GM23248 (cell line): Measurements from ENCODE around the gene SRD5A3. TPM values are rescaled to one million over a fixed set of nuclear protein-coding genes. Genes with fewer than 3 reads are reported as not detected.

Experiments
- DNase-seq: peaks from one replicate; pipeline ENCODE4 v3.0.0-alpha.2; 2015
- H2AFZ ChIP-seq: fragments of 200-600 bp; sonication (generic); 2 replicates; pipeline ENCODE4 v1.6.1; 2016; ENCODE audit warnings: antibody characterized with exemption
- H3F3A ChIP-seq: fragments of 200-600 bp; sonication (generic); 2 replicates; pipeline ENCODE4 v1.6.1; 2016; ENCODE audit warnings: mild to moderate bottlenecking, antibody characterized with exemption, mixed run types; ENCODE audit not compliant: insufficient read depth
- H3K27ac ChIP-seq: fragments of 200-600 bp; sonication (generic); 2 replicates; pipeline ENCODE4 v1.5.1; 2016; ENCODE audit warnings: mild to moderate bottlenecking
- H3K27me3 ChIP-seq: fragments of 200-600 bp; sonication (generic); replicated peaks from 2 replicates; pipeline ENCODE4 v1.6.1; 2016; ENCODE audit warnings: mild to moderate bottlenecking; ENCODE audit not compliant: insufficient read depth
- H3K36me3 ChIP-seq: fragments of 200-600 bp; sonication (generic); 2 replicates; pipeline ENCODE4 v1.6.1; 2016; ENCODE audit warnings: low read depth, mild to moderate bottlenecking
- H3K4me1 ChIP-seq: fragments of 200-600 bp; sonication (generic); 2 replicates; pipeline ENCODE4 v1.6.1; 2016; ENCODE audit warnings: mild to moderate bottlenecking; ENCODE audit not compliant: insufficient read depth
- H3K4me2 ChIP-seq: fragments of 200-600 bp; sonication (generic); one replicate; pipeline ENCODE4 v1.6.1; 2016; ENCODE audit warnings: mild to moderate bottlenecking; ENCODE audit not compliant: unreplicated experiment
- H3K4me3 ChIP-seq: fragments of 200-600 bp; sonication (generic); 2 replicates; pipeline ENCODE4 v1.5.1; 2016; ENCODE audit warnings: mild to moderate bottlenecking
- H3K79me2 ChIP-seq: fragments of 200-600 bp; sonication (generic); 2 replicates; pipeline ENCODE4 v1.6.1; 2016; ENCODE audit warnings: mild to moderate bottlenecking; ENCODE audit not compliant: insufficient read depth
- H3K9ac ChIP-seq: fragments of 200-600 bp; sonication (generic); 2 replicates; pipeline ENCODE4 v1.6.1; 2016; ENCODE audit warnings: mild to moderate bottlenecking
- H3K9me2 ChIP-seq: fragments of 200-600 bp; sonication (generic); 2 replicates; pipeline ENCODE4 v1.6.1; 2016; ENCODE audit warnings: mixed run types, mild to moderate bottlenecking, moderate library complexity; ENCODE audit not compliant: insufficient read depth
- H3K9me3 ChIP-seq: fragments of 200-600 bp; sonication (generic); one replicate; pipeline ENCODE4 v1.6.1; 2017; ENCODE audit warnings: low read depth
- H4K20me1 ChIP-seq: fragments of 200-600 bp; sonication (generic); 2 replicates; pipeline ENCODE4 v1.6.0; 2016; ENCODE audit not compliant: insufficient read depth
- EZH2 ChIP-seq: fragments of 200-600 bp; sonication (generic); IDR thresholded peaks from 2 replicates; pipeline ENCODE4 v1.6.1; 2018; ENCODE audit warnings: antibody characterized with exemption, mild to moderate bottlenecking; ENCODE audit not compliant: insufficient read depth, poor library complexity, severe bottlenecking
- EZH2phosphoT487 ChIP-seq: fragments of 200-600 bp; sonication (generic); IDR thresholded peaks from 2 replicates; pipeline ENCODE4 v1.6.1; 2018; ENCODE audit warnings: antibody characterized with exemption, moderate library complexity, mild to moderate bottlenecking, low read depth; ENCODE audit not compliant: insufficient read depth
- WGBS, 2 experiments: methylation state at CpG; one replicate each; pipeline ENCODE4 v1.1.6; 2015 to 2017; ENCODE audit warnings: low lambda C conversion rate in 2 of 2, low coverage in 1 of 2; ENCODE audit errors: missing lambda C conversion rate in 2 of 2; 5-methylcytosine and 5-hydroxymethylcytosine counted together
- in situ Hi-C: fragments of 300-500 bp; cut with MboI; formaldehyde crosslinking; loops from 2 replicates; pipeline ENCODE4 v1.15.0; 2020
- polyA plus RNA-seq: library from polyadenylated mRNA; unstranded; fragments of >200 nt; fragmentation: Nextera tagmentation; extraction: Ambion mirVana; gene quantifications from 2 replicates; pipeline ENCODE4 v1.2.1, GENCODE V29; 2016
- total RNA-seq: library from RNA; depleted of rRNA; stranded (reverse); fragments of >200 nt; shearing (Covaris generic); gene quantifications from 2 replicates; pipeline ENCODE4 v1.2.3, GENCODE V29; 2014

Gene SRD5A3
- total and polyA plus RNA-seq, 2 experiments from 2014 or later: 20.6 to 54.2 TPM

- in situ Hi-C loops: no loop called here
These were observed 5.8 kb upstream of the SRD5A3 start for GRCh38 chr4:55340266-55340665.

GRCh38 chr4:55343887-55344286 is 2.2 kb upstream of the SRD5A3 start:
- Histone ChIP-seq H4K20me1 (no peaks in the 10 kb centered on the region), H3K9ac (no peak overlapping the region), H3K27ac (no peak overlapping the region), H3K4me1 (peaks cover 21% of the 10 kb centered on the region), H3K79me2 (peaks cover 18% of the 10 kb centered on the region), H3F3A (peaks cover 29% of the 10 kb centered on the region), H3K9me3 (no peaks in the 10 kb centered on the region), H3K36me3 (no peaks in the 10 kb centered on the region), H3K4me2 (no peak overlapping the region), H3K27me3 (no peaks in the 10 kb centered on the region), H3K4me3 (no peak overlapping the region), H2AFZ (no peak overlapping the region), H3K9me2 (no peaks in the 10 kb centered on the region)
- in situ Hi-C loops: no loop called here
- TF ChIP-seq EZH2 (no peak), EZH2phosphoT487 (no peak)
- 68 to 73% methylated on average over 7 of the region's 7 CpGs for WGBS, 2 experiments
- DNase-seq: no peak

More at GRCh38 chr4:55340266-55340665, 5.8 kb upstream of the SRD5A3 start:
- no peaks in the 10 kb centered on the region for H3K9me3 ChIP-seq
- H3K4me2 ChIP-seq: no peak overlapping the region
- H3K4me3 ChIP-seq: no peak overlapping the region
- no peaks in the 10 kb centered on the region for H3K27me3 ChIP-seq
- no peak for DNase-seq
- H3K79me2 ChIP-seq: no peaks in the 10 kb centered on the region
- H3K36me3 ChIP-seq: no peaks in the 10 kb centered on the region
- H4K20me1 ChIP-seq: no peaks in the 10 kb centered on the region
- no peaks in the 10 kb centered on the region for H3K4me1 ChIP-seq
- WGBS, 2 experiments: 46 to 54% methylated on average over 3 of the region's 3 CpGs
- H3F3A ChIP-seq: peaks cover 2% of the 10 kb centered on the region
- no peaks in the 10 kb centered on the region for H3K9me2 ChIP-seq
- H2AFZ ChIP-seq: no peak overlapping the region
- no peak overlapping the region for H3K9ac ChIP-seq
- TF ChIP-seq EZH2 (no peak), EZH2phosphoT487 (no peak)
- no peak overlapping the region for H3K27ac ChIP-seq

- no peaks in the 10 kb centered on the region for H3K9me2 ChIP-seq
- TF ChIP-seq EZH2phosphoT487: no peak
- TF ChIP-seq EZH2: no peak
- no peaks in the 10 kb centered on the region for H4K20me1 ChIP-seq
- H3K4me1 ChIP-seq: peaks cover 26% of the 10 kb centered on the region
- H3K79me2 ChIP-seq: peaks cover 30% of the 10 kb centered on the region
- no peaks in the 10 kb centered on the region for H3K27me3 ChIP-seq
- H3K9ac ChIP-seq: no peak overlapping the region
- 82 to 85% methylated on average over 3 of the region's 3 CpGs for WGBS, 2 experiments
- peaks cover 30% of the 10 kb centered on the region for H3F3A ChIP-seq
- H3K36me3 ChIP-seq: no peaks in the 10 kb centered on the region
- H3K4me3 ChIP-seq: no peak overlapping the region
- in situ Hi-C loops: no loop called here
- no peak overlapping the region for H3K4me2 ChIP-seq
- no peaks in the 10 kb centered on the region for H3K9me3 ChIP-seq
- H2AFZ ChIP-seq: peak overlapping the region; percentile 92; the same call in 1 of the 2 replicates
- DNase-seq: no peak
- no peak overlapping the region for H3K27ac ChIP-seq
These were observed 988 bp upstream of the SRD5A3 start for GRCh38 chr4:55345054-55345453.

GRCh38 chr4:55346851-55347255 is 811 bp downstream of the SRD5A3 start:
- no peaks in the 10 kb centered on the region for H3K27me3 ChIP-seq
- DNase-seq: no peak
- in situ Hi-C loops: no loop called here
- H3K4me2 ChIP-seq: peak overlapping the region; percentile 89
- H3K79me2 ChIP-seq: peaks cover 48% of the 10 kb centered on the region
- H2AFZ ChIP-seq: peak overlapping the region; percentile 92
- H3K4me1 ChIP-seq: peaks cover 26% of the 10 kb centered on the region
- peak overlapping the region; percentile 85 for H3K27ac ChIP-seq
- peaks cover 30% of the 10 kb centered on the region for H3F3A ChIP-seq
- no peaks in the 10 kb centered on the region for H3K9me3 ChIP-seq
- H3K4me3 ChIP-seq: peak overlapping the region; percentile 84
- no peaks in the 10 kb centered on the region for H3K36me3 ChIP-seq
- WGBS, 2 experiments: 6% methylated on average over 14 to 16 of the region's 16 CpGs
- peak overlapping the region; percentile 87 for H3K9ac ChIP-seq
- TF ChIP-seq EZH2 (no peak), EZH2phosphoT487 (no peak)
- H3K9me2 ChIP-seq: no peaks in the 10 kb centered on the region
- H4K20me1 ChIP-seq: no peaks in the 10 kb centered on the region
